ENCODE results near the gene KRTAP19-8. TPM values are rescaled to one million over a fixed set of nuclear protein-coding genes. Genes with fewer than 3 reads are reported as not detected.

Gene KRTAP19-8, protein sequence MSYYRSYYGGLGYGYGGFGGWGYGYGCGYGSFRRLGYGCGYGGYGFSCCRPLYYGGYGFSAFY
- total RNA-seq: not detected

- Histone ChIP-seq H3K27me3 (no peaks in the 10 kb centered on the region), H3K27ac (no peak within 1 kb of the TSS), H3K36me3 (no peaks in the 10 kb centered on the region), H3K9me3 (no peaks in the 10 kb centered on the region), H3K4me3 (no peak within 1 kb of the TSS), H3K4me1 (no peaks in the 10 kb centered on the region)
- 72 to 73% methylated on average over 2 of the region's 2 CpGs for WGBS, 2 donors
- TF ChIP-seq, protein P1, sequence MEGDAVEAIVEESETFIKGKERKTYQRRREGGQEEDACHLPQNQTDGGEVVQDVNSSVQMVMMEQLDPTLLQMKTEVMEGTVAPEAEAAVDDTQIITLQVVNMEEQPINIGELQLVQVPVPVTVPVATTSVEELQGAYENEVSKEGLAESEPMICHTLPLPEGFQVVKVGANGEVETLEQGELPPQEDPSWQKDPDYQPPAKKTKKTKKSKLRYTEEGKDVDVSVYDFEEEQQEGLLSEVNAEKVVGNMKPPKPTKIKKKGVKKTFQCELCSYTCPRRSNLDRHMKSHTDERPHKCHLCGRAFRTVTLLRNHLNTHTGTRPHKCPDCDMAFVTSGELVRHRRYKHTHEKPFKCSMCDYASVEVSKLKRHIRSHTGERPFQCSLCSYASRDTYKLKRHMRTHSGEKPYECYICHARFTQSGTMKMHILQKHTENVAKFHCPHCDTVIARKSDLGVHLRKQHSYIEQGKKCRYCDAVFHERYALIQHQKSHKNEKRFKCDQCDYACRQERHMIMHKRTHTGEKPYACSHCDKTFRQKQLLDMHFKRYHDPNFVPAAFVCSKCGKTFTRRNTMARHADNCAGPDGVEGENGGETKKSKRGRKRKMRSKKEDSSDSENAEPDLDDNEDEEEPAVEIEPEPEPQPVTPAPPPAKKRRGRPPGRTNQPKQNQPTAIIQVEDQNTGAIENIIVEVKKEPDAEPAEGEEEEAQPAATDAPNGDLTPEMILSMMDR (IDR thresholded peaks at IDR 0.05): no peak
- TF ChIP-seq POLR2A (IDR thresholded peaks at IDR 0.05): no peak
- no peak for TF ChIP-seq EP300 (IDR thresholded peaks at IDR 0.05)
- no peak for DNase-seq (ENCODE audit: low spot score in 2 of 2)
Observed at GRCh38 chr21:31038376-31038775, at the start of gene KRTAP19-8. TSS of gene KRTAP19-8 (minus strand) at chr21:31038476. CDS start at chr21:31038443, 33 bp downstream.

- Histone ChIP-seq H3K27ac (no peak overlapping the region), H3K36me3 (no peaks in the 10 kb centered on the region), H3K27me3 (no peaks in the 10 kb centered on the region), H3K9me3 (no peaks in the 10 kb centered on the region), H3K4me1 (peaks cover 0 to 11% (median 0%) of the 10 kb centered on the region in 4 donors), H3K4me3 (peak overlapping the region in 1 of 4 donors; percentile 4)
- 76 to 77% methylated on average over 28 to 34 of the region's 34 CpGs for WGBS, 2 donors
- TF ChIP-seq, protein P1 (IDR thresholded peaks at IDR 0.05): no peak
- TF ChIP-seq EP300 (IDR thresholded peaks at IDR 0.05): no peak
- DNase-seq (ENCODE audit: low spot score in 2 of 2): no peak
Observed at GRCh38 chr21:31087639-31088473, 49.6 kb upstream of the KRTAP19-8 start.

GRCh38 chr21:31084689-31085088 lies 46.4 kb upstream of the KRTAP19-8 start:
- no peak for DNase-seq (ENCODE audit: low spot score in 2 of 2)
- no peaks in the 10 kb centered on the region for H3K27me3 ChIP-seq
- WGBS, 2 donors: 76 to 80% methylated on average over 6 of the region's 6 CpGs

GRCh38 chr21:31078796-31079195 lies 40.5 kb upstream of the KRTAP19-8 start:
- no peaks in the 10 kb centered on the region for H3K36me3 ChIP-seq
- H3K4me1 ChIP-seq: no peaks in the 10 kb centered on the region
- peak in 1 of 2 donors; percentile 24 for DNase-seq (ENCODE audit: low spot score in 2 of 2)
- H3K9me3 ChIP-seq: no peaks in the 10 kb centered on the region
- 72 to 75% methylated on average over 4 of the region's 4 CpGs for WGBS, 2 donors
- H3K27me3 ChIP-seq: no peaks in the 10 kb centered on the region
- TF ChIP-seq POLR2A (IDR thresholded peaks at IDR 0.05): no peak
- peak in 1 of 2 donors; percentile 71 for TF ChIP-seq EP300 (IDR thresholded peaks at IDR 0.05)
- TF ChIP-seq, protein P1 (IDR thresholded peaks at IDR 0.05): no peak
- H3K4me3 ChIP-seq: no peak overlapping the region
- H3K27ac ChIP-seq: peak overlapping the region in 1 of 4 donors; percentile 20

More at GRCh38 chr21:31084689-31085088, 46.4 kb upstream of the KRTAP19-8 start:
- H3K4me3 ChIP-seq: no peak overlapping the region
- H3K36me3 ChIP-seq: no peaks in the 10 kb centered on the region
- peaks cover 0 to 11% (median 0%) of the 10 kb centered on the region in 4 donors for H3K4me1 ChIP-seq
- TF ChIP-seq EP300 (IDR thresholded peaks at IDR 0.05) (no peak), POLR2A (IDR thresholded peaks at IDR 0.05) (no peak)
- TF ChIP-seq, protein P1 (IDR thresholded peaks at IDR 0.05): no peak
- no peaks in the 10 kb centered on the region for H3K9me3 ChIP-seq
- no peak overlapping the region for H3K27ac ChIP-seq

- Histone ChIP-seq H3K4me3 (no peak overlapping the region), H3K27me3 (no peaks in the 10 kb centered on the region), H3K4me1 (no peaks in the 10 kb centered on the region), H3K27ac (peak overlapping the region in 1 of 4 donors; percentile 20), H3K9me3 (no peaks in the 10 kb centered on the region), H3K36me3 (no peaks in the 10 kb centered on the region)
- no peak for DNase-seq (ENCODE audit: low spot score in 2 of 2)
- TF ChIP-seq, protein P1 (IDR thresholded peaks at IDR 0.05): no peak
- no peak for TF ChIP-seq POLR2A (IDR thresholded peaks at IDR 0.05)
- TF ChIP-seq EP300 (IDR thresholded peaks at IDR 0.05): no peak
- WGBS, 2 donors: 90% methylated on average over 4 of the region's 4 CpGs
Observed at GRCh38 chr21:31078216-31078615, 39.9 kb upstream of the KRTAP19-8 start.
